Erythroblast (primary cell): ENCODE measurements around the gene TMUB1.

Experiments
- GATA1 ChIP-seq: IDR thresholded peaks from 2 replicates; pipeline ENCODE4 v1.6.1; 2011; ENCODE audit warnings: low read depth, mild to moderate bottlenecking, control low read depth, low read length, moderate library complexity
- POLR2A ChIP-seq: IDR thresholded peaks from 2 replicates; pipeline ENCODE4 v1.6.1; 2011; ENCODE audit warnings: mild to moderate bottlenecking, low read length

GRCh38 chr7:151057506-151057988, 25.7 kb downstream of the TMUB1 start, which contains the start of gene CDK5:
- TF ChIP-seq POLR2A (no peak), GATA1 (no peak)
